ENCODE data around the gene GYG2. TPM values are rescaled to one million over a fixed set of nuclear protein-coding genes. Genes with fewer than 3 reads are reported as not detected.

The GYG2 gene
- total RNA-seq, 1 donor from 2014 or later, result not detected

DNA sequence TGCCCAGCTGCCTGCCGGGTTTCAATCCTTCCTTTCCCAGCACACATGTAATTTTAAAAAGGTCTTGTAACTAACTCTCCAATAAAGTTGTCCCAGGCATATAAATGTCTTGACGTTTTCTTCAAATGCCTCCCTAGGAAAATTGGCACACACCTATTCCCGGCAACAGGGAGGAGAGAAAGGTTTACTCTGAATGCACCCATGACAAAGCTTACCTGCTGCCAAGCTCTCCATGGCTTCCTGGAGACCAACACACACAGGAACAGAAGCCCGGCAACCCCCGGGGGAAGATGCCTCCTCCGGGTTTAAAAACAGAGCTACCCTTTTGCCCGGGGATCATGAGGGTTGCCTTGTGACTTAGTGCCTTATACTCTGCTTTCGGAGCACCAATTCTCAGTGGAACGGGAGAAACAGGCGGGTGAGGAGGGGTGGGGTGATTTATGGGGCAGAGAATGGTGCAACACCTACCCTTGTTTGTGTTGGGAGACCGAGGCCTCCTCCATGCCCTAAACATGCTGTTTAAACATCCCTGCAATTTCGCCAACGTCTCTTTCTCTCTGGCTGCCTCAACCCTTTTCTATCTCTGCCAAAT lies 4.8 kb upstream of the GYG2 start:
- no peaks in the 10 kb centered on the region for H3K9me3 Mint-ChIP-seq
- ChIA-PET POLR2A (no interaction called here), CTCF (no interaction called here)
- ATAC-seq (ENCODE audit: low read depth) (no peak), DNase-seq (no peak)
- intact Hi-C loops (cut with micrococcal nuclease), result no loop called here
- H3K4me1 Mint-ChIP-seq, result no peaks in the 10 kb centered on the region
- TF ChIP-seq, protein P1, sequence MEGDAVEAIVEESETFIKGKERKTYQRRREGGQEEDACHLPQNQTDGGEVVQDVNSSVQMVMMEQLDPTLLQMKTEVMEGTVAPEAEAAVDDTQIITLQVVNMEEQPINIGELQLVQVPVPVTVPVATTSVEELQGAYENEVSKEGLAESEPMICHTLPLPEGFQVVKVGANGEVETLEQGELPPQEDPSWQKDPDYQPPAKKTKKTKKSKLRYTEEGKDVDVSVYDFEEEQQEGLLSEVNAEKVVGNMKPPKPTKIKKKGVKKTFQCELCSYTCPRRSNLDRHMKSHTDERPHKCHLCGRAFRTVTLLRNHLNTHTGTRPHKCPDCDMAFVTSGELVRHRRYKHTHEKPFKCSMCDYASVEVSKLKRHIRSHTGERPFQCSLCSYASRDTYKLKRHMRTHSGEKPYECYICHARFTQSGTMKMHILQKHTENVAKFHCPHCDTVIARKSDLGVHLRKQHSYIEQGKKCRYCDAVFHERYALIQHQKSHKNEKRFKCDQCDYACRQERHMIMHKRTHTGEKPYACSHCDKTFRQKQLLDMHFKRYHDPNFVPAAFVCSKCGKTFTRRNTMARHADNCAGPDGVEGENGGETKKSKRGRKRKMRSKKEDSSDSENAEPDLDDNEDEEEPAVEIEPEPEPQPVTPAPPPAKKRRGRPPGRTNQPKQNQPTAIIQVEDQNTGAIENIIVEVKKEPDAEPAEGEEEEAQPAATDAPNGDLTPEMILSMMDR (IDR thresholded peaks at IDR 0.05), result no peak
- H3K4me3 Mint-ChIP-seq, result no peak overlapping the region
- H3K27me3 Mint-ChIP-seq, result peaks cover 4% of the 10 kb centered on the region
- no peaks in the 10 kb centered on the region for H3K36me3 Mint-ChIP-seq (ENCODE audit: low read depth)
- no peak overlapping the region for H3K27ac Mint-ChIP-seq

DNA sequence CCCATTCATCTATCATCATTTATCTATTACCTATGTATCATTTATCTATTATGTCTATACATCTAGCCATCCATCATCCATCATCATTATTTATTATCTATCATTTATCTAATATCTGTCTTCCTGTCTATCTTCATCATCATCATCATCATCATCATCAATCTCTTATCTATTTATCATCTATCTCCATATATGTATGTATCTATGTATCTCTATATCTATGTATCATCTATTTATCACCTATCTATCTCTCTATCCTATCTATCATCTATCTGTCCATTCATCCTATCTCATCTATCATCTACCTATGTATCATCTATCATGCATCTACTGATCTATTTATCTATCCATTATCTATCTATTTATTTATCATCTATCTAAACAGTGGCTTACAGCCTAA lies 3.8 kb upstream of the GYG2 start:
- no peaks in the 10 kb centered on the region for H3K36me3 Mint-ChIP-seq (ENCODE audit: low read depth)
- H3K27me3 Mint-ChIP-seq, result peaks cover 4% of the 10 kb centered on the region
- TF ChIP-seq, protein P1 (IDR thresholded peaks at IDR 0.05), result no peak
- no peak overlapping the region for H3K4me3 Mint-ChIP-seq
- DNase-seq, result no peak
- intact Hi-C loops (cut with micrococcal nuclease), result no loop called here
- no peaks in the 10 kb centered on the region for H3K4me1 Mint-ChIP-seq
- ChIA-PET POLR2A (no interaction called here), CTCF (no interaction called here)
- H3K9me3 Mint-ChIP-seq, result no peaks in the 10 kb centered on the region
- no peak for ATAC-seq (ENCODE audit: low read depth)
- H3K27ac Mint-ChIP-seq, result no peak overlapping the region

DNA sequence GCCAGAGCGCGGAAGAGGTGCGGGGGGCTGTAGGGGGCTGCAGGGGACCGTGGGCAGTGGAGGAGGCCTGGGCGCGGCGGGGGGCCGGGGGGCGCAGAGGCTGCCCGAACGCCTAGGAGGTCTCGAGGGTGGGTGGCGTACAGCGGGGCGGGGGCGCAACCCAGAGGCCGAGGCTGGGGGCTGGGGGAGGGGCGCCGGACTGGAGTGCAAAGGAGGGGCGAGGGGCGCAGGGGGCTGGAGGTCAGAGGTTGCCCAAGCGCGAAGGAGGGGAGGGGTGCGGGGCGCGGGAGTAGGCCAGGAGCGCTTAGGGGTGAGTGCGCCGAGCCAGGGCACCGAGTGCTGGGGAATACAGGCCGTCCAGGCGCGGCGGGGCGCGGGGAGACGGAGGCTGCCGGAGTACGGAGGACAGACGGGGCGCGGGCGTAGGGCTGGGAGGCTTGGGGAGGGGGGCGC lies 255 bp downstream of the GYG2 start:
- intact Hi-C loops (cut with micrococcal nuclease), result no loop called here
- no peak for DNase-seq
- Mint-ChIP-seq H3K36me3 (ENCODE audit: low read depth) (no peaks in the 10 kb centered on the region), H3K27ac (no peak overlapping the region), H3K27me3 (peaks cover 5% of the 10 kb centered on the region), H3K9me3 (no peaks in the 10 kb centered on the region), H3K4me3 (no peak overlapping the region), H3K4me1 (no peaks in the 10 kb centered on the region)
- ChIA-PET POLR2A (no interaction called here), CTCF (no interaction called here)
- ATAC-seq (ENCODE audit: low read depth), result no peak
- TF ChIP-seq, protein P1 (IDR thresholded peaks at IDR 0.05), result no peak

DNA sequence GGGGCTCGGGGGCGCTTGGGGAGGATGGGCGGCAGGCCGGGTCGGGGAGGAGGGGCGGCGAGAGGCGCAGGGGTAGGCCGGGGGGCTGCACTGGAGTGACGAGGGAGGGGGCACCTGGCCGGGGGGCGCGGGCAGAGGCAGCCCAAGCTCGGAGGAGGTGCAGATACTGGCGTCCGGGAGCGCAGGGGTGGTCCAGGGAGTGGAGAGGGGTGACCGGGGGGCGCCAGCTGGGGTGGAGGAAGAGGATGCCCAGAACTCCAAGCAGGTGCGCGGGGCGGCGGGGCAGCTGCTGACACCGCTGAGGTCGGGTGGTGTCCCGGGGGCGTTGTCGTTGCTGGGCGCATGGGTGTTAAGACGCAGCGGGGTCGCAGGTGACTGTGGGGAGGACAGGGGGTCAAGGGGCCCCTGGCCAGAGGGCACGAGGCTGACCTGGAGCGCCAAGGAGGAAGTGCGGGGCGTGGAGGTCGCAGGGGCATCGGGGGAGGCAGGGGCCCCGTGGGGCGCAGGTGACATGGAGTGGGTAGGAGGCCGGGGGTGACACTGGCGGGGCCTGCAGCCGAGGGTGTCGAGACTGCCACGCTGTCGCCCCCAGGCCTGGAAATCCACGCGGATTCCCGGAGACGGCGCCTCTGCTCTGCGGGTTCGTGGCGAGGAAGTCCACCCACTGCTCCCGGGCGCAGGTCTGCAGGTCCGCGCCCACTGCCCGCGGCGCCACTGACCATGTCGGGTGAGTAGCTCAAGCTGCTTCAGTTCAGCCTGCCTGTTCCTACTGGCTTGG lies 928 bp downstream of the GYG2 start:
- no peaks in the 10 kb centered on the region for H3K4me1 Mint-ChIP-seq
- TF ChIP-seq, protein P1 (IDR thresholded peaks at IDR 0.05), result no peak
- H3K4me3 Mint-ChIP-seq, result no peak overlapping the region
- H3K27me3 Mint-ChIP-seq, result peaks cover 10% of the 10 kb centered on the region
- no peak for DNase-seq
- POLR2A ChIA-PET, result no interaction called here
- no peaks in the 10 kb centered on the region for H3K9me3 Mint-ChIP-seq
- H3K27ac Mint-ChIP-seq, result no peak overlapping the region
- no peak for ATAC-seq (ENCODE audit: low read depth)
- no peaks in the 10 kb centered on the region for H3K36me3 Mint-ChIP-seq (ENCODE audit: low read depth)
- CTCF ChIA-PET, result no interaction called here
- intact Hi-C loops (cut with micrococcal nuclease), result no loop called here

DNA sequence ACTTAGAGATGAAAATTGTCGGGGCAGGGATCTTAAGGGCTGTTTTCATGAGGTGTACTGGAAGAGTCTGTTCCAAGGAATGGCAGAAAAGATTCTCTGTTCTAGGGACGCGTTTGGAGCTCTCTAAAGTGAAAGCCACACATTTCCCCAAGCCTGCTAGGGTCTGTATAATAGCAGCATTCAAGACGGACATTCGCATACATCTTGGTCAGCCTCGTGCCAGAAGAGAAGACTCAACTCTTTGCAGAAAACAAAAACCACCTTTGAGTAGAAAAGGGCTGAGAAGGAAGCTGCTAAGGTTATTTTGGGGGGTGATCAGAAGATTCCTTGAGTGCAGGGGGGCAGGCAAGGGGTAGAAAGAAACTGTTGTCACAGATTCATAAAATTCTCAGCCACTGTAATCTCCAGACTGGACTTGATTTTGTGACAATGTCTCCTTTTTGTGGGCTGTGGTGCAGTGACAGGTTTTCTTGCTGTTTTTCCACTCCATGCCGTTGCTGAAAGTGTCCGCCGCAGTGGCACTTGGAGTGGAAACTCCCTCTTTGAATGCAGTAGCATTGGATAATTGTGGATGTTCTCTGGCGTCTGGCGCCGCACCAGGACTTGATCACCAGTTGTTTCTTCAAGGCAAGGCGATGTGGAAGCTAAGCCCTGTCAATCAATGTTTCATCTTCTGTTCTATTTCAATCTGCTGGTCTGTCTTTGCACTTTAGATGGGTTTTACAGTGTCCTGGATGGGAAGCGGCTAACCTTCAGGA lies 2.9 kb downstream of the GYG2 start:
- Mint-ChIP-seq H3K27ac (no peak overlapping the region), H3K4me1 (no peaks in the 10 kb centered on the region), H3K27me3 (peaks cover 10% of the 10 kb centered on the region), H3K4me3 (no peak overlapping the region), H3K9me3 (peaks cover 5% of the 10 kb centered on the region), H3K36me3 (ENCODE audit: low read depth) (no peaks in the 10 kb centered on the region)
- TF ChIP-seq, protein P1 (IDR thresholded peaks at IDR 0.05), result no peak
- intact Hi-C loops (cut with micrococcal nuclease), result no loop called here
- no peak for DNase-seq
- no peak for ATAC-seq (ENCODE audit: low read depth)
- POLR2A ChIA-PET, result no interaction called here
- CTCF ChIA-PET, result no interaction called here
